Middle frontal gyrus (tissue), 1 donor: ENCODE results near the gene IMMP1L.

Experiments
- DNase-seq: peaks from one replicate; pipeline ENCODE4 v3.0.0-alpha.2; 2015; ENCODE audit warnings: low spot score; ENCODE audit errors: extremely low spot score

The IMMP1L gene

GRCh38 chr11:31404614-31405013, 104.8 kb downstream of the IMMP1L start:
- no peak for DNase-seq

- no peak for DNase-seq
Observed at GRCh38 chr11:31397239-31397834, 112.1 kb downstream of the IMMP1L start.

GRCh38 chr11:31387379-31387778, 122.0 kb downstream of the IMMP1L start:
- DNase-seq = no peak

- no peak for DNase-seq
Observed at GRCh38 chr11:31383116-31383515, 126.3 kb downstream of the IMMP1L start.
